Measurements from ENCODE around the gene TBC1D2.
"Not testable (repeated sequence)": the region's sequence is repeated elsewhere in the genome, so short reads cannot be mapped to it uniquely, and the experiment has no call there.

TBC1D2 gene

GRCh38 chr9:98276907-98277469 lies 21.5 kb upstream of the TBC1D2 start:
- in situ Hi-C loops (cut with HindIII; ENCODE audit: low pct_ligation_motif_present, low pct_unique_long_range_greater_than_20kb, low sequenced_read_pairs) = no loop called here
- no peak for DNase-seq

- no peak for DNase-seq
- in situ Hi-C loops (cut with HindIII; ENCODE audit: low pct_ligation_motif_present, low pct_unique_long_range_greater_than_20kb, low sequenced_read_pairs) = no loop called here
These were observed 19.7 kb upstream of the TBC1D2 start for GRCh38 chr9:98275159-98275558.

GRCh38 chr9:98272083-98272482 lies 16.6 kb upstream of the TBC1D2 start:
- no peak for DNase-seq
- in situ Hi-C loops (cut with HindIII; ENCODE audit: low pct_ligation_motif_present, low pct_unique_long_range_greater_than_20kb, low sequenced_read_pairs) = no loop called here

- in situ Hi-C loops (cut with HindIII; ENCODE audit: low pct_ligation_motif_present, low pct_unique_long_range_greater_than_20kb, low sequenced_read_pairs) = no loop called here
- no peak for DNase-seq
These were observed 16.0 kb upstream of the TBC1D2 start for GRCh38 chr9:98271479-98271878.

- DNase-seq; in situ Hi-C loops (cut with HindIII; ENCODE audit: low pct_ligation_motif_present, low pct_unique_long_range_greater_than_20kb, low sequenced_read_pairs): not testable (repeated sequence)
These were observed 14.8 kb upstream of the TBC1D2 start for GRCh38 chr9:98270284-98270683.

GRCh38 chr9:98269652-98270051 lies 14.2 kb upstream of the TBC1D2 start:
- not testable (repeated sequence) for DNase-seq

GRCh38 chr9:98267556-98267955 lies 12.1 kb upstream of the TBC1D2 start:
- in situ Hi-C loops (cut with HindIII; ENCODE audit: low pct_ligation_motif_present, low pct_unique_long_range_greater_than_20kb, low sequenced_read_pairs); DNase-seq: not testable (repeated sequence)

More at GRCh38 chr9:98269652-98270051, 14.2 kb upstream of the TBC1D2 start:
- in situ Hi-C loops (cut with HindIII; ENCODE audit: low pct_ligation_motif_present, low pct_unique_long_range_greater_than_20kb, low sequenced_read_pairs) = not testable (repeated sequence)

GRCh38 chr9:98264516-98264915 lies 9.1 kb upstream of the TBC1D2 start:
- no peak for DNase-seq
- in situ Hi-C loops (cut with HindIII; ENCODE audit: low pct_ligation_motif_present, low pct_unique_long_range_greater_than_20kb, low sequenced_read_pairs) = no loop called here

- in situ Hi-C loops (cut with HindIII; ENCODE audit: low pct_ligation_motif_present, low pct_unique_long_range_greater_than_20kb, low sequenced_read_pairs) = no loop called here
- DNase-seq = peak; percentile 73
These were observed 8.3 kb upstream of the TBC1D2 start for GRCh38 chr9:98263482-98264357.

- in situ Hi-C loops (cut with HindIII; ENCODE audit: low pct_ligation_motif_present, low pct_unique_long_range_greater_than_20kb, low sequenced_read_pairs) = no loop called here
- DNase-seq = no peak
These were observed 7.6 kb upstream of the TBC1D2 start for GRCh38 chr9:98263080-98263479.

GRCh38 chr9:98262056-98262455 lies 6.6 kb upstream of the TBC1D2 start:
- no peak for DNase-seq
- in situ Hi-C loops (cut with HindIII; ENCODE audit: low pct_ligation_motif_present, low pct_unique_long_range_greater_than_20kb, low sequenced_read_pairs) = no loop called here

GRCh38 chr9:98260635-98261034 lies 5.2 kb upstream of the TBC1D2 start:
- in situ Hi-C loops (cut with HindIII; ENCODE audit: low pct_ligation_motif_present, low pct_unique_long_range_greater_than_20kb, low sequenced_read_pairs) = no loop called here
- no peak for DNase-seq

GRCh38 chr9:98259791-98260190 lies 4.3 kb upstream of the TBC1D2 start:
- in situ Hi-C loops (cut with HindIII; ENCODE audit: low pct_ligation_motif_present, low pct_unique_long_range_greater_than_20kb, low sequenced_read_pairs) = no loop called here
- DNase-seq = no peak

- in situ Hi-C loops (cut with HindIII; ENCODE audit: low pct_ligation_motif_present, low pct_unique_long_range_greater_than_20kb, low sequenced_read_pairs) = no loop called here
- no peak for DNase-seq
These were observed 1.3 kb upstream of the TBC1D2 start for GRCh38 chr9:98256756-98257155.

- in situ Hi-C loops (cut with HindIII; ENCODE audit: low pct_ligation_motif_present, low pct_unique_long_range_greater_than_20kb, low sequenced_read_pairs) = no loop called here
- DNase-seq = peak; percentile 50
These were observed 330 bp downstream of the TBC1D2 start for GRCh38 chr9:98255061-98255577.

GRCh38 chr9:98254228-98255060 lies 1.0 kb downstream of the TBC1D2 start:
- in situ Hi-C loops (cut with HindIII; ENCODE audit: low pct_ligation_motif_present, low pct_unique_long_range_greater_than_20kb, low sequenced_read_pairs) = no loop called here
- DNase-seq = peak; percentile 36

- in situ Hi-C loops (cut with HindIII; ENCODE audit: low pct_ligation_motif_present, low pct_unique_long_range_greater_than_20kb, low sequenced_read_pairs) = no loop called here
- DNase-seq = no peak
These were observed 1.9 kb downstream of the TBC1D2 start for GRCh38 chr9:98253565-98253964.

- peak; percentile 91 for DNase-seq
- in situ Hi-C loops (cut with HindIII; ENCODE audit: low pct_ligation_motif_present, low pct_unique_long_range_greater_than_20kb, low sequenced_read_pairs) = no loop called here
These were observed 3.9 kb downstream of the TBC1D2 start for GRCh38 chr9:98251551-98251950.

GRCh38 chr9:98249771-98250170 lies 5.7 kb downstream of the TBC1D2 start:
- no peak for DNase-seq
- in situ Hi-C loops (cut with HindIII; ENCODE audit: low pct_ligation_motif_present, low pct_unique_long_range_greater_than_20kb, low sequenced_read_pairs) = no loop called here
